Activated CD8-positive, alpha-beta T cell treated with anti-CD3 and anti-CD28 coated beads for 36 hours (primary cell): ENCODE data around the gene PARD3. TPM values are rescaled to one million over a fixed set of nuclear protein-coding genes. Genes with fewer than 3 reads are reported as not detected.

Experiments used
- ATAC-seq: fragments of 200-7000 bp; cut with Tn5 transposase; one replicate; pipeline ENCODE4 v1.10.0; 2021; ENCODE audit warnings: mild to moderate bottlenecking, moderate library complexity
- CTCF ChIA-PET: fragments of 350-600 bp; sonication (Branson Sonifier 250); formaldehyde crosslinking; loops from one replicate; lab custom pipeline; 2021; ENCODE audit warnings: antibody characterized with exemption; lab: Charles Lee
- POLR2A ChIA-PET: fragments of 350-600 bp; sonication (Branson Sonifier 250); formaldehyde crosslinking; loops from one replicate; lab custom pipeline; 2021; ENCODE audit warnings: antibody characterized with exemption; lab: Charles Lee
- DNase-seq: peaks from one replicate; pipeline ENCODE4 v3.0.0-alpha.2; 2020
- H3K27ac Mint-ChIP-seq: one replicate; pipeline ENCODE4 v1.8.0; 2021; ENCODE audit warnings: mild to moderate bottlenecking, mixed read lengths
- H3K27me3 Mint-ChIP-seq: one replicate; pipeline ENCODE4 v1.8.0; 2021; ENCODE audit warnings: mixed read lengths
- H3K36me3 Mint-ChIP-seq: one replicate; pipeline ENCODE4 v1.8.0; 2021; ENCODE audit warnings: low read depth, mixed read lengths
- H3K4me1 Mint-ChIP-seq: one replicate; pipeline ENCODE4 v1.8.0; 2021; ENCODE audit warnings: low read depth, mixed read lengths
- H3K4me3 Mint-ChIP-seq: one replicate; pipeline ENCODE4 v1.8.0; 2021; ENCODE audit warnings: mild to moderate bottlenecking, moderate library complexity, mixed read lengths
- H3K9me3 Mint-ChIP-seq: one replicate; pipeline ENCODE4 v1.8.0; 2021; ENCODE audit warnings: mixed read lengths
- intact Hi-C: fragments of 100-400 bp; cut with micrococcal nuclease; formaldehyde crosslinking; loops from one replicate; pipeline ENCODE4 v1.10.0; 2022
- total RNA-seq, 2 experiments: library from RNA; stranded (reverse); gene quantifications; one replicate each; pipeline ENCODE4 v1.2.3, GENCODE V29; 2021
- TF ChIP-seq, protein P1 (sequence below): fragments of 200-600 bp; IDR thresholded peaks from one replicate; pipeline ENCODE4 v1.8.0; 2022; ENCODE audit warnings: antibody characterized with exemption, mild to moderate bottlenecking

The PARD3 gene
- total RNA-seq, 2 experiments from 2014 or later, result 1.6 to 2.0 TPM

- intact Hi-C loops, result no loop called here
- no peak for ATAC-seq
- CTCF ChIA-PET, result no interaction called here
- POLR2A ChIA-PET, result interaction anchor here (0.7 kb wide), 1 partner anchor 123 kb away, joined by 3 read pairs; no protein-coding TSS in a partner anchor
- no peak overlapping the region for H3K27ac Mint-ChIP-seq
- TF ChIP-seq, protein P1, sequence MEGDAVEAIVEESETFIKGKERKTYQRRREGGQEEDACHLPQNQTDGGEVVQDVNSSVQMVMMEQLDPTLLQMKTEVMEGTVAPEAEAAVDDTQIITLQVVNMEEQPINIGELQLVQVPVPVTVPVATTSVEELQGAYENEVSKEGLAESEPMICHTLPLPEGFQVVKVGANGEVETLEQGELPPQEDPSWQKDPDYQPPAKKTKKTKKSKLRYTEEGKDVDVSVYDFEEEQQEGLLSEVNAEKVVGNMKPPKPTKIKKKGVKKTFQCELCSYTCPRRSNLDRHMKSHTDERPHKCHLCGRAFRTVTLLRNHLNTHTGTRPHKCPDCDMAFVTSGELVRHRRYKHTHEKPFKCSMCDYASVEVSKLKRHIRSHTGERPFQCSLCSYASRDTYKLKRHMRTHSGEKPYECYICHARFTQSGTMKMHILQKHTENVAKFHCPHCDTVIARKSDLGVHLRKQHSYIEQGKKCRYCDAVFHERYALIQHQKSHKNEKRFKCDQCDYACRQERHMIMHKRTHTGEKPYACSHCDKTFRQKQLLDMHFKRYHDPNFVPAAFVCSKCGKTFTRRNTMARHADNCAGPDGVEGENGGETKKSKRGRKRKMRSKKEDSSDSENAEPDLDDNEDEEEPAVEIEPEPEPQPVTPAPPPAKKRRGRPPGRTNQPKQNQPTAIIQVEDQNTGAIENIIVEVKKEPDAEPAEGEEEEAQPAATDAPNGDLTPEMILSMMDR, result no peak
- no peaks in the 10 kb centered on the region for H3K4me1 Mint-ChIP-seq
- no peaks in the 10 kb centered on the region for H3K9me3 Mint-ChIP-seq
- no peaks in the 10 kb centered on the region for H3K36me3 Mint-ChIP-seq
- no peak overlapping the region for H3K4me3 Mint-ChIP-seq
- DNase-seq, result no peak
- H3K27me3 Mint-ChIP-seq, result no peaks in the 10 kb centered on the region
Measured at GRCh38 chr10:34369120-34369519, 446.0 kb downstream of the PARD3 start.

DNA sequence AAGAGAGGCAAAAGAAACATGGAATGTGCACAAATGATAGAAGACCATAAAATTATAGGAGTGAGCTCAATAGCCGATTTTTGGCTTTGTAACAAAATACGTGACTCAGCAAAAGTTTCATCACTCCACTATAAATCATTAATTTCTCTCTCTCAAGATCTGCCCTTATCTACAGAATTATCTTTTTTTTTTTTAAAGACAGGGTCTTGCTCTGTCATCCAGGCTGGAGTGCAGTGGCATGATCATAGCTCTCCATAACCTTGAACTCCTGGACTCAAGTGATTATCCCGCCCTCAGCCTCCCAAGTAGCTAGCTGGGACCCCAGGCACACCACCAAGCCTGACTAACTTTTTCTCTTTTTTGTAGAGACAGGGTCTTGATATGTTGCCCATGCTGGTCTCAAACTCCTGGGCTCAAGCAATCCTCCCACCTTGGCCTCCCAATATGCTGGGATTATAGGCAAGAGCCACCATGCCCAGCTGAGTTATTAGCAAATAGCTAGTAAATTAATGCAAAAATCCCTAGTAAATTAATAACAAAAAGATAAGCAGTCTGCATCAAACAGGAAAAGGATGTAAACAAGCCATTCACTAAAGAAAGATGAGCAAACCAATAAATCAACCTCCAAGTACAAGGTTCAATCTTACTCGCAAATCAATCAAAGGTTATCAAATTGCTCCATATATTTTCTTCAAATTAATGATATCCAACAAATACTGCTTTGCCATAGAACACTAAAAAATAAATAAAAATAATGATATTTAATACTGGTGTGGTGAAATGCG is 450.7 kb downstream of the PARD3 start:
- intact Hi-C loops, result no loop called here
- POLR2A ChIA-PET, result no interaction called here
- Mint-ChIP-seq H3K27ac (no peak overlapping the region), H3K4me3 (no peak overlapping the region), H3K4me1 (no peaks in the 10 kb centered on the region), H3K9me3 (no peaks in the 10 kb centered on the region), H3K36me3 (no peaks in the 10 kb centered on the region), H3K27me3 (no peaks in the 10 kb centered on the region)
- TF ChIP-seq, protein P1, result no peak
- DNase-seq, result no peak
- no peak for ATAC-seq
- CTCF ChIA-PET, result interaction anchor here (0.6 kb wide), 1 partner anchor 15 kb away, joined by 3 read pairs; no protein-coding TSS in a partner anchor

DNA sequence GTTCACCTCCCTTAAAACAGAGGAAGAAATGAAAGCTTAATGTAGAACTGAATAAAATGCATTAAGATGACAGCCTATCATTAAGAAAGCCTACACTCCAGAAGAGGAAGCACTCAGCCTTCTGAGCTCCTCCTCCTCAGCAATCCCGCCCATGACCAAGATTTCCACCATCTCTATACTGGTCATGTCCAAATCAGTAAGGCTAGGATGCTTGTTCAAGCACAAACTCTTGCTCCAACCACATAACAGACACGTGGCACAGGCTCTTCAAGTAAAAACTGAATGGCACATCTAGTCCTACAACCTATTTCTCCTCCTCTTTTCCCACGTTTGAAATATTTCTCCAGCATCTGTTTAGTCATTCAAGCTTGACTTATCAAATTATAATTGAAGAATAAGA is 454.1 kb downstream of the PARD3 start:
- intact Hi-C loops, result no loop called here
- DNase-seq, result no peak
- Mint-ChIP-seq H3K27me3 (no peaks in the 10 kb centered on the region), H3K4me3 (no peak overlapping the region), H3K36me3 (no peaks in the 10 kb centered on the region), H3K4me1 (no peaks in the 10 kb centered on the region), H3K9me3 (no peaks in the 10 kb centered on the region), H3K27ac (no peak overlapping the region)
- ChIA-PET POLR2A (no interaction called here), CTCF (no interaction called here)
- no peak for ATAC-seq
- TF ChIP-seq, protein P1, result no peak

DNA sequence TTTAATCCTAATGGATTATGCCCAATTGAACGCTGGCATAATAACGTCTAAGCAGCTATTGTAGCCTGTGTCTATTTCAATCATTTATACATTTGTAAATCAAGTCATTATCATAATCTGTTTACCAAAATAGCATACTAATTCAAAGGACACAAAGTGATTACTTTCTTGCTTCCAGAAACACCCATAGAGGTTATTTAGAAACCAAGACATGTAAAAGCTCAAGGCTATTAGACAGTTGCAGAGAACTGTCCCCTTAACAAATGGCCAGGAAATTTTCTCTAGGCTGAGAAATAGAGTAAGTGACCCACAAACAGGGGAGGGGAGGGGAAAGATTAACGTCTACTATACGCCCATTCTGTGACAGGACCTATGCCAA is 455.7 kb downstream of the PARD3 start:
- DNase-seq, result no peak
- Mint-ChIP-seq H3K36me3 (no peaks in the 10 kb centered on the region), H3K4me1 (no peaks in the 10 kb centered on the region), H3K27ac (no peak overlapping the region), H3K9me3 (no peaks in the 10 kb centered on the region), H3K27me3 (no peaks in the 10 kb centered on the region), H3K4me3 (no peak overlapping the region)
- CTCF ChIA-PET, result no interaction called here
- no peak for ATAC-seq
- TF ChIP-seq, protein P1, result no peak
- intact Hi-C loops, result no loop called here
- POLR2A ChIA-PET, result no interaction called here

DNA sequence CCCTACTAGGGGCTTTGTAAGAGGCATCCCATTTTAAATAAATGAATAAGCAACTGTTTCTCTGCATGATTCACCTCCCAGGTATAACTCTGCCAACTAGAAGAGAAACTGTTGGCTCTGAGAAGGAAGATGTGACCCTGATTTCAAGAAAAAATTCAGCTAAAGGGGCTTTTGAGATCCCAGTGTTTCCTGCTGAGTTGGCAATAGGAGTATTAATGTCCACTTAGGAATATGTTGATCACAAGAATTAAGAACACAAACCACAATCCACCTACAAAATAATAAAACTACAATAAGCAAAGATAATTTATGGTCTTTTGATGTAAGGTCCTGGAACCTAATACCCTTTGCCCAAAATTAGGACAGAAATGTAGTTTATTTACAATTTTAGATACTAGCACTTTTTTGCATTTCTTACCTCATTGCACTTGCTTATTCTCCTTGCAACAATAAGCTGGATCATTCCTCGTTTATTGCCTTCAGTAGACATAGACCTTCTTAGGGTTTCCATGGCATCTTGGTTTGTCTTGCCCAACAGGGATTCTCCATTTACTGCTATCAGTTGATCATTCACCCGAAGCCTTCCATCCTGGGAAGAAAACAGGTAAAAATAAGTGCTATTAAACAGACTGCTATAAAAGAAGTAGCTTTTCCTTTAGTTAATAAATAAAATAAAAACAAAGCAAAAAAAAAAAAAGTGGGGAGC is 456.2 kb downstream of the PARD3 start:
- CTCF ChIA-PET, result no interaction called here
- Mint-ChIP-seq H3K36me3 (no peaks in the 10 kb centered on the region), H3K4me3 (no peak overlapping the region), H3K27ac (no peak overlapping the region), H3K9me3 (no peaks in the 10 kb centered on the region), H3K27me3 (no peaks in the 10 kb centered on the region), H3K4me1 (no peaks in the 10 kb centered on the region)
- DNase-seq (no peak), ATAC-seq (no peak)
- TF ChIP-seq, protein P1, result no peak
- intact Hi-C loops, result no loop called here
- POLR2A ChIA-PET, result no interaction called here
